ENCODE results near the gene PPP4R3B. TPM values are rescaled to one million over a fixed set of nuclear protein-coding genes. Genes with fewer than 3 reads are reported as not detected.
"Not testable (repeated sequence)": the region's sequence is repeated elsewhere in the genome, so short reads cannot be mapped to it uniquely, and the experiment has no call there.

Gene PPP4R3B
- total and polyA plus RNA-seq, 2 experiments from 2014 or later = 24.2 to 31.1 TPM

DNA sequence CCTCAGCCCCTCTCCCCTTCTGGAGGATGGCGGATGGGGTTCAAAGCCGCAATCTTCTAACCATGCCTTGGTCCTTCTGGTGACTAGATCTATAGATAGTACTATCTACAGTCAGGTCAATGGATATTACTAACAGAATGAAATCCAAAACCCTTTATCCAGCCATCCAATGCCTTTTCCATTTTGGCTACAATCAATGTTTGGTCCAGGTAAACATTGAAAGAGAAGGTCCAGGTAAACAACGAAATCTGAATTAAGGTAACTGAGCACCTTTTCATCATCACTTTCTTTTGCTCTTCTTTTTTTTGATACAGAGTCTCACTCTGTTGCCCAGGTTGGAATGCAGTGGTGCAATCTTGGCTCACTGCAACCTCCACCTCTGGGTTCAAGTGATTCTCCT, 9.7 kb downstream of the PPP4R3B start:
- no peak for DNase-seq (ENCODE audit: low read depth in 1 of 2, low spot score in 1 of 2)
- H3K4me3 ChIP-seq = no peak overlapping the region
- H3K27ac ChIP-seq = no peak overlapping the region
- H3K36me3 ChIP-seq = peaks cover 14% of the 10 kb centered on the region
- no peaks in the 10 kb centered on the region for H3K9me3 ChIP-seq (ENCODE audit: low read depth)
- no peaks in the 10 kb centered on the region for H3K27me3 ChIP-seq
- H3K4me1 ChIP-seq (ENCODE audit: low read depth) = no peaks in the 10 kb centered on the region
- TF ChIP-seq, protein P1, sequence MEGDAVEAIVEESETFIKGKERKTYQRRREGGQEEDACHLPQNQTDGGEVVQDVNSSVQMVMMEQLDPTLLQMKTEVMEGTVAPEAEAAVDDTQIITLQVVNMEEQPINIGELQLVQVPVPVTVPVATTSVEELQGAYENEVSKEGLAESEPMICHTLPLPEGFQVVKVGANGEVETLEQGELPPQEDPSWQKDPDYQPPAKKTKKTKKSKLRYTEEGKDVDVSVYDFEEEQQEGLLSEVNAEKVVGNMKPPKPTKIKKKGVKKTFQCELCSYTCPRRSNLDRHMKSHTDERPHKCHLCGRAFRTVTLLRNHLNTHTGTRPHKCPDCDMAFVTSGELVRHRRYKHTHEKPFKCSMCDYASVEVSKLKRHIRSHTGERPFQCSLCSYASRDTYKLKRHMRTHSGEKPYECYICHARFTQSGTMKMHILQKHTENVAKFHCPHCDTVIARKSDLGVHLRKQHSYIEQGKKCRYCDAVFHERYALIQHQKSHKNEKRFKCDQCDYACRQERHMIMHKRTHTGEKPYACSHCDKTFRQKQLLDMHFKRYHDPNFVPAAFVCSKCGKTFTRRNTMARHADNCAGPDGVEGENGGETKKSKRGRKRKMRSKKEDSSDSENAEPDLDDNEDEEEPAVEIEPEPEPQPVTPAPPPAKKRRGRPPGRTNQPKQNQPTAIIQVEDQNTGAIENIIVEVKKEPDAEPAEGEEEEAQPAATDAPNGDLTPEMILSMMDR (IDR thresholded peaks at IDR 0.05; ENCODE audit: low read depth, low read length) = no peak

DNA sequence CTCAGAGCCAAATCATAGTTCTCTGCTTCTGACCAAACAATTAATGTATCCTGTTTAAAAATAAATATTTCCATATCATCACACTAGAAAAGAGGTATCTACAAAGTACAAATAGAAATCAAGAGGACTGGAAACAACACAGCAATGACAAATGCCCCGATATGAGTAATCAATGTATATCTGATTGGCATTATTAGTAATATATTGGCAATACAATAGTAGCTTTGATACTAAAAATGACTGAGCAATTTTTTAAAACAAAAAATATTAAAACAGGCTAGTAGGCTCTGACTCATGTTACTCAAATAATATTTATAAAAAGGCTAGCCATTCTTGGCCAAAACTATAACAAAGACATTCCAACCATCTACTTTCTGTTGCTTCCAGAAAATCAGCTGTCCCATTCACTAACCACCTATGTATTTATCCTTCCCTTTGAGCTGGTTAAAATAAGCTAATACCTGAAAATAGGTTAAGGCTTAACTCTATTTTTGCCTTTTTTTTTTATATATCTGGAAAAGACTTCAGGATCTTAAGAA, 13.3 kb downstream of the PPP4R3B start:
- Histone ChIP-seq H3K4me1 (ENCODE audit: low read depth) (no peaks in the 10 kb centered on the region), H3K27ac (no peak overlapping the region), H3K36me3 (peaks cover 3% of the 10 kb centered on the region), H3K4me3 (no peak overlapping the region), H3K27me3 (no peaks in the 10 kb centered on the region), H3K9me3 (ENCODE audit: low read depth) (no peaks in the 10 kb centered on the region)
- TF ChIP-seq, protein P1 (IDR thresholded peaks at IDR 0.05; ENCODE audit: low read depth, low read length) = no peak
- DNase-seq (ENCODE audit: low read depth in 1 of 2, low spot score in 1 of 2) = no peak

DNA sequence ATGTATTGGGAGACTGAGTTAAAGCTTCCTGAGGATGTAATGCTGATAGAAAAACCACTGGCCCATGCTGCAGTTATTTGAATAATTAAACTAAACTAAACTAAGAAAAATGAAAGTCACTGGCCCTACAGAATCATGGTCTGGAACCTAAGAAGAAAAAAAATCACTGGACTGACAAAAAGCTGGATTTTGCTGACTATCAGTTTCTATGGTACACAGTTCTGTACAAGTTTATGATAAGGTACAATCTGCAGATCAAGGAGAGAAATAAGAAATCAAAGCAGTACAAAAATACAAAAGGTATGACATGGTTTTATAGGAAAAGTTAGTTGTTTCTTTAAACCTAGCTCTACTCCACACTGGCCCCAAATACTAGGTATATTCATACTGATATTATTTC, 15.6 kb downstream of the PPP4R3B start:
- no peaks in the 10 kb centered on the region for H3K9me3 ChIP-seq (ENCODE audit: low read depth)
- H3K27ac ChIP-seq = no peak overlapping the region
- H3K27me3 ChIP-seq = no peaks in the 10 kb centered on the region
- no peaks in the 10 kb centered on the region for H3K4me1 ChIP-seq (ENCODE audit: low read depth)
- no peak for DNase-seq (ENCODE audit: low read depth in 1 of 2, low spot score in 1 of 2)
- TF ChIP-seq, protein P1 (IDR thresholded peaks at IDR 0.05; ENCODE audit: low read depth, low read length) = no peak
- H3K36me3 ChIP-seq = peaks cover 17% of the 10 kb centered on the region
- H3K4me3 ChIP-seq = no peak overlapping the region

DNA sequence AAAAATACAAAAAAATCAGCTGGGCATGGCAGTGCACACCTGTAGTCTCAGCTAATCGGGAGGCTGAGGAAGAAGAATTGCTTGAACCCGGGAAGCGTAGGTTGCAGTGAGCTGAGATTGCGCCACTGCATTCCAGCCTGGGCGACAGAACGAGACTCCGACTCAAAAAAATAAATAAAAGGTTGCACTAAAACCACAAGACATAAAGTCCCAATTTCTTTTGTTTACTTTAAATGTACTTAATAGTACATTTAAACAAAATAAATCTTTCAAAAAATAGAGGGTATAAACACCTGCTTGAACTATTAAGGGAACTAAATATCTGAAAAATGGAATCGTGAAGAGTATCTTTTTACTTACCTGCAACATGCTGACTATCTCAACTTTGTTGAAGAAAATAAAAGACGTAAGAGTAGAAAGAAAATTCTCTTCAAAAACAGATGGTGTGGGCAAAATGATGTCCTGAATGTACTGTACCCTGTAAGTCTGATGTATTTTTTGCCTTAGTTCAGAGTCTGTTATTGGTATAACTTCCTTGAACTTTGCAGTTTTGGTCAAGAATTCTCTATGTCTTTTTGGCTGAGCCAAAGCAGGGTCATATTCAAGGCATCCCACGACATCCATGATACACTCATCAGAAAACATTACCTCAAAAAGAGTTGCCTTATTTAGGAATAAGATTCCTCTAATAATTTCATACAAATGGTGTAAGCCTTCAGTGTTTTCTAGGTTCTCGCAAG, 19.2 kb downstream of the PPP4R3B start:
- peaks cover 28% of the 10 kb centered on the region for H3K36me3 ChIP-seq
- no peaks in the 10 kb centered on the region for H3K4me1 ChIP-seq (ENCODE audit: low read depth)
- no peaks in the 10 kb centered on the region for H3K27me3 ChIP-seq
- DNase-seq (ENCODE audit: low read depth in 1 of 2, low spot score in 1 of 2) = no peak
- TF ChIP-seq, protein P1 (IDR thresholded peaks at IDR 0.05; ENCODE audit: low read depth, low read length) = no peak
- no peak overlapping the region for H3K4me3 ChIP-seq
- no peak overlapping the region for H3K27ac ChIP-seq
- H3K9me3 ChIP-seq (ENCODE audit: low read depth) = no peaks in the 10 kb centered on the region

DNA sequence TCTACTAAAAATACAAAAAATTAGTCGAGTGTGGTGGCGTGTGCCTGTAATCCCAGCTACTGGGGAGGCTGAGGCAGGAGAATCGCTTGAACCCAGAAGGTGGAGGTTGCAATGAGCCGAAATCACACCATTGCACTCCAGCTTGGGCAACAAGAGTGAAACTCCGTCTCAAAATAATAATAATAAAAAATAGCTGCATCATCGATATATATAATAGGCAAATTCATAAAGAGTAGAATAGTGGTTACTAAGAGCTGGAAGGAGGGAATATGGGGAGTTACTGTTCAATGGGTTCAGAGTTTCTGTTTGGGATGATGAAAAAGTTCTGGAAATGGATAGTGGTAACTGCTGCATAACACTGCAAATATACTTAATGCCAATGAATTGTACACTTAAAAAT, 20.6 kb downstream of the PPP4R3B start:
- H3K36me3 ChIP-seq = peaks cover 26% of the 10 kb centered on the region
- H3K4me3 ChIP-seq; H3K9me3 ChIP-seq (ENCODE audit: low read depth); H3K27ac ChIP-seq; H3K4me1 ChIP-seq (ENCODE audit: low read depth); H3K27me3 ChIP-seq; DNase-seq (ENCODE audit: low read depth in 1 of 2, low spot score in 1 of 2): not testable (repeated sequence)

DNA sequence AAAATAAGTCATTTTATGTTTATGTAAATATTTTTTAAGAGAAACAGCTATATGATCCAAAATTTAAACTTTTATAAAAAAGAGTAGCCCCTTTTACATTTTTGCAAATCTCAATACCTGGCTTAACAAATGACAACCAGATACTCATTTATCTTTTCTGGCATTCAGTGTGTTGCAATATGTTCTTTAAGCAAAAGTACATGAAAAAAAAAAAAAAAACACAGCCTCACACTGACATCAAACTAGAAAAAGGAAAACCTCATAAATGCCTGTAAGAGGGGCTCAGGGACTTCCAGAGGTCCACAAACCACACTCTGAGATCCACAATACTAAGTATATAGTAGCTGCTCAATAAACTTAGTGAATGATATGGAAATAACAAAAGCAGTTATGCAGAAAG, 21.9 kb downstream of the PPP4R3B start:
- peak in 1 of 2 donors; percentile 42 for DNase-seq (ENCODE audit: low read depth in 1 of 2, low spot score in 1 of 2)
- H3K4me3 ChIP-seq = no peak overlapping the region
- no peaks in the 10 kb centered on the region for H3K27me3 ChIP-seq
- TF ChIP-seq, protein P1 (IDR thresholded peaks at IDR 0.05; ENCODE audit: low read depth, low read length) = no peak
- H3K4me1 ChIP-seq (ENCODE audit: low read depth) = no peaks in the 10 kb centered on the region
- H3K9me3 ChIP-seq (ENCODE audit: low read depth) = no peaks in the 10 kb centered on the region
- no peak overlapping the region for H3K27ac ChIP-seq
- peaks cover 30% of the 10 kb centered on the region for H3K36me3 ChIP-seq

Measured in cardiac muscle cell (in vitro differentiated cells and primary cell).